Stomach (tissue), 9 donors: ENCODE measurements around the gene IQSEC1. TPM values are rescaled to one million over a fixed set of nuclear protein-coding genes. Genes with fewer than 3 reads are reported as not detected.

Experiments
- DNase-seq, 2 donors: peaks; one replicate each; pipeline versions ENCODE4 v3.0.0 to v3.0.0-alpha.2; 2013 to 2019
- H3K27ac ChIP-seq, 5 donors: fragments of 200-600 bp in 4 of 5; sonication (generic) in 4 of 5; one replicate each; pipeline ENCODE4 v1.5.1; 2013 to 2019; ENCODE audit warnings: mild to moderate bottlenecking in 1 of 5, moderate library complexity in 1 of 5
- H3K27me3 ChIP-seq, 3 donors: fragments of 200-600 bp; sonication (generic); one replicate each; pipeline ENCODE4 v1.5.1; 2017 to 2019; ENCODE audit warnings: mixed run types in 1 of 3
- H3K36me3 ChIP-seq, 4 donors: fragments of 200-600 bp; sonication (generic); 1 replicate in 3 of 4; 2 replicates in 1 of 4; pipeline ENCODE4 v1.5.1; 2016 to 2019
- H3K4me1 ChIP-seq, 4 donors: fragments of 200-600 bp; sonication (generic); one replicate each; pipeline ENCODE4 v1.5.1; 2016 to 2019
- H3K4me3 ChIP-seq, 4 donors: fragments of 200-600 bp; sonication (generic) in 3 of 4; one replicate each; pipeline ENCODE4 v1.5.1; 2016 to 2019; ENCODE audit warnings: mild to moderate bottlenecking in 1 of 4
- H3K9me3 ChIP-seq, 4 donors: fragments of 200-600 bp; sonication (generic); one replicate each; pipeline ENCODE4 v1.5.1; 2016 to 2019
- CTCF ChIP-seq, 7 experiments: fragments of 450-650 bp in 4 of 7; fragments of 200-600 bp in 3 of 7; sonication (generic) in 3 of 7; IDR thresholded peaks; one replicate each; pipeline ENCODE4 v1.5.1; 2016 to 2019; ENCODE audit warnings: antibody characterized with exemption in 7 of 7, control low read depth in 2 of 7, mild to moderate bottlenecking in 1 of 7
- EP300 ChIP-seq: sonication (generic); formaldehyde crosslinking; IDR thresholded peaks from one replicate; pipeline ENCODE4 v1.6.1; 2017; ENCODE audit warnings: antibody characterized with exemption
- POLR2A ChIP-seq, 4 donors: fragments of 450-650 bp; IDR thresholded peaks; one replicate each; pipeline ENCODE4 v1.6.1; 2016; ENCODE audit warnings: antibody characterized with exemption in 4 of 4, control low read depth in 2 of 4, mild to moderate bottlenecking in 1 of 4, moderate library complexity in 1 of 4
- POLR2AphosphoS5 ChIP-seq, 3 donors: sonication (generic); formaldehyde crosslinking; IDR thresholded peaks; one replicate each; pipeline ENCODE4 v1.6.1; 2016; ENCODE audit warnings: antibody characterized with exemption in 3 of 3
- WGBS, 5 donors: extraction: QIAGEN DNeasy Blood & Tissue Kit in 3 of 5; methylation state at CpG; one replicate each; pipeline versions ENCODE4 v1.1.5 to v1.1.7; 2013 to 2018; 5-methylcytosine and 5-hydroxymethylcytosine counted together
- intact Hi-C: fragments of 100-400 bp; cut with DNase I; formaldehyde crosslinking; loops from one replicate; pipeline ENCODE4 v1.15.1; 2023; ENCODE audit warnings: low total_unique reads
- polyA plus RNA-seq, 3 donors: library from polyadenylated mRNA; stranded (reverse); fragments of 200-250 nt; gene quantifications; one replicate each; pipeline ENCODE4 v1.2.3, GENCODE V29; 2013
- total RNA-seq, 5 donors: library from RNA; depleted of rRNA; stranded (reverse); fragments of >200 nt; gene quantifications; one replicate each; pipeline versions ENCODE4 v1.1.0 to v1.2.3, GENCODE V29; 2014 to 2016
- donor health status: healthy with polysubstance abuse.
- donor health status: Bipolar disorder and iron deficiency.
- donor health status: healthy.

IQSEC1 gene
- total and polyA plus RNA-seq, 8 donors: 6.7 to 46.9 (median 20.8) TPM

GRCh38 chr3:13010780-13011572 lies 62.3 kb downstream of the IQSEC1 start:
- H3K9me3 ChIP-seq: no peaks in the 10 kb centered on the region
- H3K27me3 ChIP-seq: no peaks in the 10 kb centered on the region
- peak overlapping the region; percentile 13 to 91 (median 73) for H3K27ac ChIP-seq
- peaks cover 14 to 71% (median 23%) of the 10 kb centered on the region in 4 donors for H3K4me1 ChIP-seq
- no peak overlapping the region for H3K4me3 ChIP-seq
- no peak for DNase-seq
- TF ChIP-seq POLR2A (IDR thresholded peaks at IDR 0.05) (no peak), CTCF (IDR thresholded peaks at IDR 0.05) (no peak), EP300 (no peak), POLR2AphosphoS5 (IDR thresholded peaks at IDR 0.05) (no peak)
- WGBS, 5 donors: 71 to 77% (median 76%) methylated on average over 4 of the region's 4 CpGs
- intact Hi-C loops: no loop called here
- H3K36me3 ChIP-seq: no peaks in the 10 kb centered on the region

- TF ChIP-seq CTCF (IDR thresholded peaks at IDR 0.05) (no peak), EP300 (no peak), POLR2A (IDR thresholded peaks at IDR 0.05) (no peak), POLR2AphosphoS5 (IDR thresholded peaks at IDR 0.05) (no peak)
- WGBS, 5 donors: 80 to 93% (median 92%) methylated on average over 7 of the region's 7 CpGs
- H3K27ac ChIP-seq: peak overlapping the region; percentile 13 to 91 (median 68)
- H3K4me3 ChIP-seq: no peak overlapping the region
- no peak for DNase-seq
- no peaks in the 10 kb centered on the region for H3K36me3 ChIP-seq
- peaks cover 14 to 74% (median 26%) of the 10 kb centered on the region in 4 donors for H3K4me1 ChIP-seq
- H3K27me3 ChIP-seq: no peaks in the 10 kb centered on the region
- H3K9me3 ChIP-seq: no peaks in the 10 kb centered on the region
- intact Hi-C loops: no loop called here
Observed at GRCh38 chr3:13009946-13010315, 63.3 kb downstream of the IQSEC1 start.

GRCh38 chr3:13009132-13009945 lies 63.9 kb downstream of the IQSEC1 start:
- H3K36me3 ChIP-seq: no peaks in the 10 kb centered on the region
- no peak overlapping the region for H3K4me3 ChIP-seq
- TF ChIP-seq POLR2AphosphoS5 (IDR thresholded peaks at IDR 0.05) (peak in 1 of 3 donors; percentile 61), POLR2A (IDR thresholded peaks at IDR 0.05) (no peak), CTCF (IDR thresholded peaks at IDR 0.05) (no peak), EP300 (no peak)
- H3K4me1 ChIP-seq: peaks cover 14 to 80% (median 26%) of the 10 kb centered on the region in 4 donors
- 55 to 69% (median 58%) methylated on average over 16 of the region's 16 CpGs for WGBS, 5 donors
- peak overlapping the region; percentile 13 to 91 (median 68) for H3K27ac ChIP-seq
- no peaks in the 10 kb centered on the region for H3K9me3 ChIP-seq
- DNase-seq: peak; percentile 71 to 81
- no peaks in the 10 kb centered on the region for H3K27me3 ChIP-seq
- intact Hi-C loops: no loop called here

GRCh38 chr3:13008155-13008995 lies 64.9 kb downstream of the IQSEC1 start:
- 62 to 79% (median 63%) methylated on average over 17 of the region's 17 CpGs for WGBS, 5 donors
- H3K27ac ChIP-seq: peak overlapping the region in 3 of 5 donors; percentile 56 to 91 (median 68)

More at GRCh38 chr3:13008155-13008995, 64.9 kb downstream of the IQSEC1 start:
- Histone ChIP-seq H3K4me1 (peaks cover 14 to 85% (median 26%) of the 10 kb centered on the region in 4 donors), H3K9me3 (no peaks in the 10 kb centered on the region), H3K36me3 (no peaks in the 10 kb centered on the region), H3K4me3 (no peak overlapping the region), H3K27me3 (no peaks in the 10 kb centered on the region)
- intact Hi-C loops: no loop called here
- no peak for TF ChIP-seq EP300
- TF ChIP-seq CTCF (IDR thresholded peaks at IDR 0.05): no peak
- no peak for TF ChIP-seq POLR2A (IDR thresholded peaks at IDR 0.05)
- TF ChIP-seq POLR2AphosphoS5 (IDR thresholded peaks at IDR 0.05): no peak
- DNase-seq: no peak
